Mesenchymal stem cell (in vitro differentiated cells and primary cell): Measurements from ENCODE around the gene TRAM2.

ENCODE experiments used
- DNase-seq: peaks from one replicate; pipeline ENCODE4 v3.0.0-alpha.2; 2013
- H2AFZ ChIP-seq: one replicate; pipeline ENCODE4 v1.6.1; 2013; ENCODE audit warnings: low read depth, mild to moderate bottlenecking, control low read depth, inconsistent platforms, low read length, moderate library complexity
- H2AK5ac ChIP-seq: 2 replicates; pipeline ENCODE4 v1.6.1; 2013; ENCODE audit warnings: low read length, moderate library complexity, mild to moderate bottlenecking, inconsistent platforms; ENCODE audit not compliant: severe bottlenecking
- H2BK120ac ChIP-seq: one replicate; pipeline ENCODE4 v1.6.1; 2013; ENCODE audit warnings: low read depth, mild to moderate bottlenecking, inconsistent platforms, low read length, moderate library complexity
- H2BK12ac ChIP-seq, 2 experiments: one replicate each; pipeline ENCODE4 v1.6.1; 2013; ENCODE audit warnings: inconsistent platforms in 2 of 2, low read length in 2 of 2, mild to moderate bottlenecking in 2 of 2, moderate library complexity in 2 of 2, control low read depth in 1 of 2
- H2BK15ac ChIP-seq: one replicate; pipeline ENCODE4 v1.6.1; 2013; ENCODE audit warnings: mild to moderate bottlenecking, low read depth, inconsistent platforms; ENCODE audit not compliant: poor library complexity, severe bottlenecking
- H2BK5ac ChIP-seq: 2 replicates; pipeline ENCODE4 v1.6.1; 2013; ENCODE audit warnings: low read depth, mild to moderate bottlenecking, low read length, control low read depth, inconsistent platforms; ENCODE audit not compliant: poor library complexity, severe bottlenecking
- H3K14ac ChIP-seq, 2 experiments: one replicate each; pipeline ENCODE4 v1.6.1; 2013; ENCODE audit warnings: inconsistent platforms in 2 of 2, low read length in 2 of 2, control low read depth in 1 of 2, mild to moderate bottlenecking in 1 of 2, moderate library complexity in 1 of 2
- H3K18ac ChIP-seq, 2 experiments: one replicate each; pipeline ENCODE4 v1.6.1; 2013; ENCODE audit warnings: inconsistent platforms in 2 of 2, low read length in 2 of 2, control low read depth in 1 of 2, low read depth in 1 of 2, mild to moderate bottlenecking in 1 of 2
- H3K23ac ChIP-seq, 2 experiments: one replicate each; pipeline ENCODE4 v1.6.1; 2013; ENCODE audit warnings: inconsistent platforms in 2 of 2, low read length in 2 of 2, mild to moderate bottlenecking in 2 of 2, moderate library complexity in 2 of 2, control low read depth in 1 of 2
- H3K27ac ChIP-seq: 2 replicates; pipeline ENCODE4 v1.5.1; 2013; ENCODE audit warnings: mild to moderate bottlenecking, moderate library complexity, low read length, control low read depth, inconsistent platforms; ENCODE audit not compliant: poor library complexity, severe bottlenecking
- H3K27me3 ChIP-seq, 2 experiments: 2 replicates each; pipeline versions ENCODE4 v1.6.1 to v1.7.0; 2013; ENCODE audit warnings: low read length in 2 of 2, mild to moderate bottlenecking in 2 of 2, moderate library complexity in 2 of 2, control low read depth in 1 of 2, inconsistent platforms in 1 of 2; ENCODE audit not compliant: control insufficient read depth in 1 of 2, insufficient read depth in 1 of 2
- H3K36me3 ChIP-seq, 2 experiments: 2 replicates each; pipeline versions ENCODE4 v1.6.1 to v1.7.0; 2013; ENCODE audit warnings: low read length in 2 of 2, control low read depth in 1 of 2, inconsistent platforms in 1 of 2, low read depth in 1 of 2, mild to moderate bottlenecking in 1 of 2; ENCODE audit not compliant: insufficient read depth in 2 of 2, control insufficient read depth in 1 of 2
- H3K4ac ChIP-seq, 2 experiments: one replicate each; pipeline ENCODE4 v1.6.1; 2013; ENCODE audit warnings: inconsistent platforms in 2 of 2, low read length in 2 of 2, mild to moderate bottlenecking in 2 of 2, moderate library complexity in 2 of 2, control low read depth in 1 of 2, low read depth in 1 of 2
- H3K4me1 ChIP-seq: 2 replicates; pipeline ENCODE4 v1.6.1; 2013; ENCODE audit warnings: low read depth, low read length, control low read depth; ENCODE audit not compliant: control insufficient read depth, insufficient read depth
- H3K4me2 ChIP-seq: 2 replicates; pipeline ENCODE4 v1.6.1; 2013; ENCODE audit warnings: low read length, mild to moderate bottlenecking, inconsistent platforms; ENCODE audit not compliant: poor library complexity, severe bottlenecking
- H3K4me3 ChIP-seq, 2 experiments: 2 replicates each; pipeline versions ENCODE4 v1.5.1 to v1.7.0; 2013; ENCODE audit warnings: low read length in 2 of 2, mild to moderate bottlenecking in 2 of 2, control low read depth in 1 of 2, low read depth in 1 of 2; ENCODE audit not compliant: insufficient read depth in 1 of 2
- H3K79me1 ChIP-seq: replicated peaks from 2 replicates; pipeline ENCODE4 v1.6.1; 2013; ENCODE audit warnings: mild to moderate bottlenecking, control low read depth, low read length, inconsistent platforms; ENCODE audit not compliant: poor library complexity, severe bottlenecking
- H3K9ac ChIP-seq: 2 replicates; pipeline ENCODE4 v1.7.0; 2013; ENCODE audit warnings: mild to moderate bottlenecking, low read length, moderate library complexity
- H3K9me3 ChIP-seq: 2 replicates; pipeline ENCODE4 v1.7.0; 2013; ENCODE audit warnings: mild to moderate bottlenecking, low read length; ENCODE audit not compliant: control insufficient read depth
- H4K8ac ChIP-seq: one replicate; pipeline ENCODE4 v1.6.1; 2013; ENCODE audit warnings: inconsistent platforms, mild to moderate bottlenecking, low read length, moderate library complexity
- H4K91ac ChIP-seq: one replicate; pipeline ENCODE4 v1.6.1; 2013; ENCODE audit warnings: mild to moderate bottlenecking, low read length, inconsistent platforms
- WGBS: methylation state at CpG from one replicate; pipeline ENCODE4 v1.1.7; 2013; ENCODE audit warnings: mixed read lengths; 5-methylcytosine and 5-hydroxymethylcytosine counted together

The TRAM2 gene

DNA sequence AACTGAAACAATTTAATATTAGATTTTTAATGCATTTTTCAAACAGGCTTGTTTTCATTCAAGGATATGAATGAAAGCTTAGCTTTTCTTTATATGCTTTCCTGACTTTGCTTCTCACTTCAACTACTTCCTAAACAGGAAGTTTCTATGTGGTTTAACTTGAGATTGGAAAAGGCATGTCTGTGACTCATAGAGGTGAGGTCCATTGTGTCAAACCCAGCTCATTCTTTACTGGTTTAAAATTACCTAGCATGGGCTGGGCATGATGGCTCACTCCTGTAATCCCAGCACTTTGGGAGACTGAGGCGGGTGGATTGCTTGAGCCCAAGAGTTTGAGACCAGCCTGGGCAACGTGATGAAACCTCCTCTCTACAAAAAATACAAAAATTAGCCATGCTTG, 122.3 kb downstream of the TRAM2 start:
- H2BK15ac ChIP-seq: no peak overlapping the region
- no peak overlapping the region for H4K91ac ChIP-seq
- no peak overlapping the region for H3K9ac ChIP-seq
- H3K4me1 ChIP-seq: peaks cover 3% of the 10 kb centered on the region
- H3K4me3 ChIP-seq: no peak overlapping the region
- H2BK120ac ChIP-seq: no peak overlapping the region
- no peak overlapping the region for H2BK12ac ChIP-seq
- no peak overlapping the region for H3K18ac ChIP-seq
- H3K23ac ChIP-seq: no peak overlapping the region
- H2BK5ac ChIP-seq: no peak overlapping the region
- no peak overlapping the region for H3K14ac ChIP-seq
- 100% methylated on average over 1 of the region's 2 CpGs for WGBS
- peaks cover 17% of the 10 kb centered on the region for H3K9me3 ChIP-seq
- DNase-seq: no peak
- H3K27me3 ChIP-seq: no peaks in the 10 kb centered on the region
- H3K27ac ChIP-seq: peak overlapping the region; percentile 79
- no peak overlapping the region for H3K4ac ChIP-seq
- H3K36me3 ChIP-seq: peaks cover 0 to 18% of the 10 kb centered on the region in 2 experiments
- no peak overlapping the region for H3K4me2 ChIP-seq
- H2AK5ac ChIP-seq: no peak overlapping the region
- H3K79me1 ChIP-seq: peaks cover 2% of the 10 kb centered on the region
- no peak overlapping the region for H4K8ac ChIP-seq
- H2AFZ ChIP-seq: no peak overlapping the region
